D721Med (cell line): ENCODE results near the gene MDFIC.

ENCODE experiments used
- DNase-seq: peaks from one replicate; pipeline ENCODE4 v3.0.0; 2011; ENCODE audit warnings: low spot score; ENCODE audit not compliant: insufficient read length
- FAIRE-seq: peaks from 2 replicates; lab custom pipeline; 2011; peaks lifted over from hg19 to GRCh38; lab: Jason Lieb, UNC
- TF ChIP-seq, protein P1 (sequence below): IDR thresholded peaks from 2 replicates; pipeline ENCODE4 v1.5.1; 2012; ENCODE audit warnings: mild to moderate bottlenecking, control low read depth; ENCODE audit not compliant: insufficient read depth; ENCODE audit errors: missing control alignments

The MDFIC gene

DNA sequence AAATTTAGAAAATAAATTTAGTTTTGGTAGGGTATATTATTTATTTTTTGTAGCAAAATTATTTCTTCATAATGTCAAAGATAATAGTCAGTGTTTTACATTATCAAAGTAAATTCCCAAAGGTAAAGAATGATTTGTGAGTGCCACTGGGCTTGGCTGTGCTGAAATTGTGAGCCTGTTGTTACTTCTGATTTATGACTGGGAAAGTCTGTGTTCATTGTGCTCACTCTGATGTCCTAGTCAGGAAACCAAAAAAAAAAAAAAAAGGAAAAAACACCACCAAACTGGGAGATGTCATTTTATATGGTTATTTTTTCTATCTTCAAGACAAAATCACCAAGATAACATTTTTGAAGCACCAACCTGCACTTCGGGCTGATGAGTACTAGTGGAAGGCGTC is 44.3 kb downstream of the MDFIC start:
- FAIRE-seq, result no peak
- TF ChIP-seq, protein P1, sequence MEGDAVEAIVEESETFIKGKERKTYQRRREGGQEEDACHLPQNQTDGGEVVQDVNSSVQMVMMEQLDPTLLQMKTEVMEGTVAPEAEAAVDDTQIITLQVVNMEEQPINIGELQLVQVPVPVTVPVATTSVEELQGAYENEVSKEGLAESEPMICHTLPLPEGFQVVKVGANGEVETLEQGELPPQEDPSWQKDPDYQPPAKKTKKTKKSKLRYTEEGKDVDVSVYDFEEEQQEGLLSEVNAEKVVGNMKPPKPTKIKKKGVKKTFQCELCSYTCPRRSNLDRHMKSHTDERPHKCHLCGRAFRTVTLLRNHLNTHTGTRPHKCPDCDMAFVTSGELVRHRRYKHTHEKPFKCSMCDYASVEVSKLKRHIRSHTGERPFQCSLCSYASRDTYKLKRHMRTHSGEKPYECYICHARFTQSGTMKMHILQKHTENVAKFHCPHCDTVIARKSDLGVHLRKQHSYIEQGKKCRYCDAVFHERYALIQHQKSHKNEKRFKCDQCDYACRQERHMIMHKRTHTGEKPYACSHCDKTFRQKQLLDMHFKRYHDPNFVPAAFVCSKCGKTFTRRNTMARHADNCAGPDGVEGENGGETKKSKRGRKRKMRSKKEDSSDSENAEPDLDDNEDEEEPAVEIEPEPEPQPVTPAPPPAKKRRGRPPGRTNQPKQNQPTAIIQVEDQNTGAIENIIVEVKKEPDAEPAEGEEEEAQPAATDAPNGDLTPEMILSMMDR, result no peak
- no peak for DNase-seq

DNA sequence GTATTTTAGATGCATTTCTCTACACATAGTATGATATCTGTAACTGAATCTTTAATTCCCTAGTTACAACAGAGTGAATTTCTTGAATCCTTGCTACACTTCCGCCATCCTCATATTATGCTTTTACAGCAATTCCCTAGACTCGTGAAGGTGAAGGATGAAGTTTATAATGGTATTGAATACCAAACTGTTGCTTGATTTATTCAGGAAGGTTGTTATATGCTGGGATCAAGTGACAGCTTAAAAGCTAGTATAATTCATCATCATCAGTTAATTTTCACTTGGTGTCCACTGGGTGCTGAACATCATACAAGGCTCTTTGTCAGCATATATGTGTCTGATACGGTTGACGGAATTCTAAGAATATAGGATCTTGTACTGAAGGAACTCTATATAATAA is 47.2 kb downstream of the MDFIC start:
- no peak for DNase-seq
- no peak for FAIRE-seq
- TF ChIP-seq, protein P1, result no peak

DNA sequence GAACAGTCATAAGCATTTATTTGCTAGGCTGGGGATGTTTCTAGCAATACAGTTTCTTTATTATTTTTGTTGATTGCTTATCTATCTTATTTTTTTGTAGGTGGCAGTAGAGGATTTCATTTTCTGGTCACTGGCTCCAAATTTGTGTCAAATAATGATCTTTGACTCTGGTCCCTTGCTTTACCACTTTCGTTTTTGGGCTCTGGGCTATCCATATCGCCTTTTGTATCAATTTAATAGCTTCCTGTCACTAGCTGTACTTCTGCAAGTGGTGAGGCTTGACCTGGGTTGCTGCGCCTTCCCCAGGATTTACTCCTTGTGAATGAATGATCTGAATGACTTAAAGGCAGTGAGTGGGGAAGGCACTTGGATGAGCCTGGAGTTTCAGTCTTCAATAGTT is 48.4 kb downstream of the MDFIC start:
- FAIRE-seq (no peak), DNase-seq (no peak)
- TF ChIP-seq, protein P1, result no peak

DNA sequence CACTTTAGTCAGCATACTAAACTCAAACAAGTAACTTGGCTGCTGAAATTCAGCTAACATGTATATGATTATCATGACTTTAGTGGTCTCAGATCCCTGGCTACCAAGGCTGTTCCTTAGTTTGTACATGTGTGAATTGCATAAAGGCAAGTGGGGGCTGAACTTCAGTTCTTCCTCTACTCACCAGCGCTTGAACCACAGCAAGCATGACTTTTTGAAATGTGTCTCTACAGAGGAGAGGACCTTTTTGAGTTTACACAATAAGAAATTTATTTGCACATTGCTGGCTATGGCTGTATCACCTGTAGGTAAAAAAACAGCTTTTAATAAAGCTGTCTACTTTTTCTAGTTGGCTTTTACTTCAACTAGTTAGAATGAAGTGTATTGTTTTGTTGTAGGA is 48.8 kb downstream of the MDFIC start:
- TF ChIP-seq, protein P1, result no peak
- no peak for FAIRE-seq
- no peak for DNase-seq

DNA sequence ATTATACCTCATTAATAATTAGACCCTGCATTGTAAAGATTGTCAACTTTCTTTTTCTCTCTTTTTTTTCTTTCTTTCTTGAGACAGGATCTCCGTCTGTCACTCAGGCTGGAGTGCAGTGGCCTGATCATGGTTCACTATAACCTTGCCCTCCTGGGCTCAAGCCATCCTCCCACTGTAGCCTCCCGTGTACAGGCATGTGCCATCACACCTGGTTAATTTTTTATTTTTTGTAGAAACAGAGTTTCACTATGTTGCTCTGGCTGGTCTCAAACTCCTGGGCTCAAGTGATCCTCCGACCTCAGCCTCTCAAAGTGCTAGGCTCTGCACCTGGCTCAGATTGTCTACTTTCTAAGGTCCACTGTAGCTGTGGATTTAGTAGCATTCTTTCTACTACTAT is 50.7 kb downstream of the MDFIC start:
- DNase-seq, result no peak
- TF ChIP-seq, protein P1, result no peak
- FAIRE-seq, result no peak

DNA sequence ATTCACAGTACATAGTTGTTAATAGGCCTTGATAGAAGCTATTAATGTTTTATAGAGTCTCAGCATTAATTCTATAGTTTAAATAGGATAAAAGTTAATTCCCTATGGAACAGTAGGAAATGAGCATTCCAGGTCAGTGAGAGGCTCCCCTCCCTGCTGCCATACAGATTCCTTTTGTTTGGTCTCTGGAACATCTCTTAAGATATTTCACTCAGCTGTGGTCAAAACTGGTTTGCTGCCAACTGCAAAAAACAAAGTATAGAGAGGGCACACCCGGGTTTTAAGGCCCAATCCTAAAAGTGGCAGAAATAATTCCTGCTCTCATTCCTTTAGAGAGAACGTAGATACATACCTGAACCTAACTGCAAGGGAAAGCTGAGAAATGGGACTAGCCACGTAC is 51.3 kb downstream of the MDFIC start:
- no peak for DNase-seq
- FAIRE-seq, result no peak

DNA sequence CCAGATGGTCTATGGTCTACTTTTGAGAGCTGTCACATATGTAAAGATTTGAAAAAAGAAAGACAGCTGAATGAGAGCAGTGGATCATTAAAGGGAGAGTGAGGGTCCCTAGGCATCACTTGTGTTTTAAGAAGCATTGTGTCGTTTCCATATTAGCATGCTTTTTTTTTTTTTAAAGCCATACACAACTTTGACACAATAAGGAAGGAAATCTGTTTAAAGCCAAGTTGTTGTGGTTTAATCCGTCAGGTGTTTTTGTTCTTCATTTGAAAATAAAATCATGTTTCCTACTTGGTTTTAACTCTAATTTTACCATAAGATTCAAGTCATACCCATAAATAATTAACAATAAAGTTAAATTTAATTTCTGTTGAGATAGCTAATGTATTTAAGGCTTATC is 53.5 kb downstream of the MDFIC start:
- TF ChIP-seq, protein P1, result no peak
- DNase-seq (no peak), FAIRE-seq (no peak)

More for the DNA sequence above, 51.3 kb downstream of the MDFIC start:
- TF ChIP-seq, protein P1, result no peak
